Left renal pelvis (tissue), 4 donors: ENCODE results near the gene PHACTR1. TPM values are rescaled to one million over a fixed set of nuclear protein-coding genes. Genes with fewer than 3 reads are reported as not detected.
A peak's percentile ranks its signal among the peaks of the same experiment; 100 is the strongest.
"Not testable (repeated sequence)": the region's sequence is repeated elsewhere in the genome, so short reads cannot be mapped to it uniquely, and the experiment has no call there.

Source experiments
- DNase-seq, 4 donors: peaks; one replicate each; pipeline ENCODE4 v3.0.0-alpha.2; 2013; ENCODE audit warnings: low read depth in 4 of 4, low spot score in 3 of 4
- polyA plus RNA-seq, 4 donors: library from polyadenylated mRNA; unstranded; fragments of 120-200 nt; gene quantifications; one replicate each; pipeline ENCODE4 v1.2.1, GENCODE V29; 2013; ENCODE audit not compliant: insufficient read length in 4 of 4

PHACTR1 gene
- polyA plus RNA-seq, 4 donors: 2.4 to 19.1 (median 16.0) TPM

DNA sequence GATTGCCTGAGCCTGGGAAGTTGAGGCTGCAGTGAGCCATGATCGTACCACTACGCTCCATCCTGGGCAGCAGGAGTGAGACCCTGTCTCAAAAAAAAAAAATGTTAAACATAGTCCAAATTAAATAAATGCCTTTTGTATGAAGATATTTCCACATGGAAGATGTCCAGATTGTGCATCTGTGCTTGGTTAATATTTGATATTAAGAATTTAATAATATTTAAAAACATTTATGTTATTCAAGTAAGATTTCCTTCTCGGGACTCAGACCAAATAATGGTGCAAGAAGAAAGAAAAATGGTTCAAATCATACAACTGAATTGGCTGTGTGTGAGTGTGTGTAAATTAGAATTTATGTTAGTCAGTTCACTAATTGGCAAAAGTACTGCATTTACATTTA lies 409.3 kb downstream of the PHACTR1 start:
- DNase-seq: no peak

DNA sequence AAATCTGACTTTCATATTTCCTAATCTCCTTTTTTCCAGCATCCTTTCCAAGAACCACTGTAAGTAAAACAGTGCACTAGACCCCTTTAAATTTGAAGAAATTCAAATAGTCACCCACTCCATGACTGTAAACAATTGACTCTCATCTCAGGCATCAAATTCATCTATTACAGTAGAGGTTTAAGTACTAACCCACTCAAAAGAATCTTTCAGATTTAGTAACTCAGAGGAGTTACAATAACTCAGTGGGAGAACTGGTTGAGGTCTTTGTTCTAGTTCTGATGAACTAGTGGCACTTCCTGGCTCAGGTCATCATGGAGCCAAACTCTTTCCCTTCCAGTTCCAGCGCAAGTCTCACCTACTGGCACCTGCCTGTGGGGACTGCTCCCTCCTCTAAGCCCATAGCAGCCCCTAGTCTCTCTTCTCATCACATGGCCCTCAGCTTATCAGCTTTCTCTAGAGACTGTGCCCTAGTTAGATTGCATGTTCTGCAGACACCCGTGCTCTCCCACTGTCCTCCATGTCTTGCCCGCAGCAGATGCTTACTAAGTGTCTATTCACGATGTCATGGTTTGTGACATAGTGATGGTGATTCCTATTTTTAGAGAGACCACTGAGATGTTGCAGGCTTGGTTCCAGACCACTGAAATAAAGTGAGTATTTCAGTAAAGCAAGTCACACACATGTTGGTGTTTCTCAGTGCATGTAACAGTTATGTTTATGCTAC lies 415.5 kb downstream of the PHACTR1 start:
- DNase-seq: no peak

DNA sequence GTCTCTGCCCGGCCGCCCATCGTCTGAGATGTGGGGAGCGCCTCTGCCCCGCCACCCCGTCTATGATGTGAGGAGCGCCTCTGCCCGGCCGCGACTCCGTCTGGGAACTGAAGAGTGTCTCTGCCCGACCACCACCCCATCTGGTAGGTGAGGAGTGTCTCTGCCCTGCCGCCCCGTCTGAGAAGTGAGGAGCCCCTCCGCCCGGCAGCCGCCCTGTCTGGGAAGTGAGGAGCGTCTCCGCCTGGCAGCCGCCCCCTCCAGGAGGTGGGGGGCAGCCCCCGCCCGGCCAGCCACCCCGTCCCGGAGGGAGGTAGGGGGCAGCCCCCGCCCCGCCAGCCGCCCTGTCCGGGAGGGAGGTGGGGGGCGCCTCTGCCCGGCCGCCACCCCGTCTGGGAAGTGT lies 417.3 kb downstream of the PHACTR1 start:
- not testable (repeated sequence) for DNase-seq

DNA sequence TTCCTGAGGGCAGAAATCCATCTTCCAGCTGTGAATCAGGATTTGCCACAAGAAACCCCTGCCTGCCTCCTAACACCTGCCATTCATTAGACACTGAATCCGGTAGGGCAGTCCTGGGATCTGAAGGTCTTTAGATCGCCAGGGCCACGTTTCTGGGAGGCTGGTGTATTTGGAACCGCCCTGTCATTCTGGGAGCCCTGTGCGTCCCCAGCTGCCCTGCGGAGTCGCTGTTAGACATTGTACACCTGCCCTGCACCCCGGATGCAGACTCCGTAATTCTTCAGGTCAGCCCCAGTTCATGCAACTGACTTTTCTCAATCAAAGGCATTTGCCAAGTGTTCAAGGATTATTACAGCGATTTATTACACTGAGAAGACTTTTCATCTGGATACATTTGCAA lies 418.6 kb downstream of the PHACTR1 start:
- no peak for DNase-seq

DNA sequence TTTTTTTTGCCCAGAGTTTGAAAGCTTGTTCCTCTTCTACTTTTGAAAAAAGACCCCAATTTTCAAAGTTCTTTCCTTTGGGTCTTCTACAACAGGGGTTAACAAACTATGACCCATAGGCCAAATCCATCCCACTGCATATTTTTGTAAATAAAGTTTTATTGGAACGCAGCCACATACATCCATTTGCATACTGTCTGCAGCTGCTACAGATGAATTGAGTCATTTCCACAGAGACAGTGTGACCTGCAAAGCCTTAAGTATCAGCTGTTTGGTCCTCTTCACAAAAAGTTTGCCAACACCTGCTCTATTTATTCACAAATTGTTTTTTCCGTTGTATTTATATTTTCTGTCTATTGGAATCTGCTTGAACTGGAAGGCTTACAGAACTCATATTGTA lies 422.6 kb downstream of the PHACTR1 start:
- no peak for DNase-seq

DNA sequence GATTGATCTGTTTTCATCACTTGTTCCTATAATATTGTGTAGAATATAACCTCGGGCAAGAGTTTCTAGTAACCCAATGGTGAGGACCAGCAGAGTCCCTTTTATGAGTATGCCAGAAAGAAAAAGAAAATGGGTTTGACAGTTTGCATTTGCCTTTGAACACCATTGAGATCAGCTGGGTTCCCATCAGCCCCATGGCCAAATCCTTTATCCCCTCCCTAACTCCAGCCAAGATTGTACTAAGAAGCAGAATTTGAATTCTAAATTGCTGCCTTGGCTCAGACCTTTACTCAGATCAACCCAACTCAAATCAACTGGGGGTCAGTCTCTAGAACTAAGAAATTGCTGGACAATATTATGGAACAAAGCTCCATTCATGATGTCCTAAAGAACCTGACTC lies 424.4 kb downstream of the PHACTR1 start:
- DNase-seq: no peak

DNA sequence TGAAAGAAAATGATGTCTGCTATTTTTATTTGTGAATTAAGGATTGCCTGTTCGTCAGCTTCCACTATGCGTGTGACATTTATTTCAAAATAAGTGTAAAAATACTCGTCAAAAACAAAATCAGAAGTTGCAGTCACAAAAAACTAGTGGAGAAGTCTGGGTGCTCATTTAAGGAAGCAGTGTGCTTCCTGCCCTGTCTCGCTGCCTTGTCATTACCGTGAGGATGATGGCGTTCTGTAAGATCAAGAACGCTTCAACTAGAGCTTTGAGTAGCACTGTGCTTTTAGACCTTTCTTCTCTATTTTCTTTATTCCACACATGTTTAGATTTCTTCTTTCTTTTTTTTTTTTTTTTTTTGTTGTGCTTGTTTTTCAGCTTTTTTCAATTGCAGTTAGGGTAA lies 424.8 kb downstream of the PHACTR1 start:
- no peak for DNase-seq

DNA sequence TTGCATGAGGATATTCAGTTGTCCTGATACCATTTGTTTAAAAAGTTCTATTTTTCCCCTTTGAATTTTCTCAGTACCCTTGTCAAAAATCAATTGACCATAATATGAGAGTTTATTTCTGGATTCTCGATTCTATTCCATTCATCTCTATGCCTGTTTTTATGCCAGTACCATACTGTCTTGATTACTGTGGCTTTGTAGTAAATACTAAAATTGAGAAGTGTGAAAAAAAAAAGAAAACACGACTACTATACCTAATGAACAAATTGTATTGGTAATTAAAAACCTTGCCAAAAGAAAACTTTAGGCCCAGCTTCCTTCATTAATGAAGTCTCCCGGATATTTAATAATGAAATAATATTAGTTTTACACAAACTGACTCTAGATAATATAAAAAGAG lies 426.0 kb downstream of the PHACTR1 start:
- no peak for DNase-seq

DNA sequence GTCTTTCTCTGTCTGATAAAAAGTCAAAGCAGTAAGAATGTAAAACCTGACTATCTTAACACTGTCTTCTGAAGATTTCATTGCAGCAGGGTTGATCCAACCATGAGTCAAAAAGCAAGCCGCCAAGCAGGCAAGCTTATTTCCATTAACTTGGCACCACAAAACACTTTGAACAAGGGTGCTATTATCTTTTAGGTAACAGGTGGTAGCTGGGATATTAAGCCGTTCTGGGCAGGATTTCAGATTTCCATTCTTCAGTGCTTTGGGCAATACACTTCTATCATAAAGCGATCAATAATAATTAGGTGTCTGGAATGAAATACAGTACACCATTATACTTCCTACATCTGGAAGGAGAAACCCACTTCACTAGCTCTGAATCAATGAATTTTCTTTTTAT lies 429.9 kb downstream of the PHACTR1 start:
- DNase-seq: no peak

DNA sequence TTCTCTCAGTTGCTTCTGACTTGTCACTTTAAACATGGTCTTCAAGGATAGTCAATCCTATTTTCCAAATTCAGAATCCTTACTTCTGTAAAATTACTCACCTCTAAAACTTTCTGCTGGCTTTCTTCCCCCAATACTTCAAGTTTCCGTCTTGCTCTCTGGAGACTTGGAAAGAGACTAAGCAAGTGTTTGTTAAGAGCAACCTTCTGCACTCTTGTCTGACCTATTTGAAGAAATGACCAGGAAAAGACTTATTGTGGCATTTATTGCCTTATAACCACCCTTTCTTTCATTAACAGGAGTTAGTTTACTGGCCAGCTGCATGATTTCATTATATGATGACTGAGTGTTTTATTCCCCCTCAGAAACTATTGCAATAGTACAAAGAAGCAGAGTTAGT lies 430.8 kb downstream of the PHACTR1 start:
- DNase-seq: peak in 1 of 4 donors; percentile 8

DNA sequence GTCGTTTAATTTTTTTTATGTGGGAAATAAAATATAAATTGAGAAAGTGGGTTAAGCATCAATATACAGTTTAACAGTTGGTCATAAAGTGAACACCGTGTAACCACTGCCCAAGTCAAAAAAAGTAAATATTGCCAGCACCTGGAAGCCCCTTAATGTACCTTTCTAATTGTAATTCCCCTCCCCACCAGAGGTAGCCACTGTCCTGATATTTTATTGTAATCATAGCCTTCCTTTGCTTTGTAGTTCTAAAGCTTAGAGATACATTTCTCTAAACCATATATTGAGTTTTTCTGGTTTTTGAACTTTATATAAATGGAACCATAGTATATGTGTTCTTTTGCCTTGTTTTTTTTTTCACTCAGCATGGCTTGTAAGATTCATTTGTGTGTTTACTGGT lies 431.2 kb downstream of the PHACTR1 start:
- no peak for DNase-seq

DNA sequence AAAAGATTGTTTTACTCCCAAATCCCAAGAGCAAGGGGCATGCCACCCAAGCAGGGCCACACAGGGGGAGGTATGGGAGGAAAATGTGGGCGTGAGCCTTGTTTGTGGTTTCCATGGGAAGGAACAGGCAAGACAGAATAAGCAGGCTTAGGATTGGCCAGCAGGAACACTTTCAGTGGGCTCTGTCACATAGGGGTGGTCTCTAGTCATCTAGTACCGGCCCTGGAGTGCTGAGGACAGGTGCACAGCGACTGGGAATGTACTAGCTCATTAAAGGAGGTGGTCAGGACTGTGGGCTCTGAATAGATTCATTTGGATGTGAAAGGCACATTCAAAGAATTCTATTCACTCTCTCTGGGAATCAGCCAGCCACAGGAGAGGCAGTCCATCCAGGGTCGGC lies 436.2 kb downstream of the PHACTR1 start:
- no peak for DNase-seq

DNA sequence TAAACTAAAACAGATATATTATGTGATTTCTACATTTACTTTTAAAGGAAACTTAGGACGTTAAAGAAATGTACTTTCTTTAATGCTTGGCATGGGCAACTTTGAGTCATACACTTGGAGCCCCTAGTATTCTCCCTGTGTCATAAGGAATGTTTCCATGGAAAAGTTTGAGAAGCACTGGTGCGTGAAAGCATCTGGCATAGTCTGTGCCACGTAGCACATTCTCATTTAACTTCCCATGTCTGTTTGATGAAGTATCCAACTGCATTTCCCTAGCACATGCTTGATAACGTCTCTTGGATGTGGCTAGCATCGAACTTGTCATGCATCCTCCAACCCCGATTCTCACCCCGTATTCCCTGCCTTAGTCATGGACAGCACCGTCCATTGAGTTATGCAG lies 439.8 kb downstream of the PHACTR1 start:
- DNase-seq: no peak

DNA sequence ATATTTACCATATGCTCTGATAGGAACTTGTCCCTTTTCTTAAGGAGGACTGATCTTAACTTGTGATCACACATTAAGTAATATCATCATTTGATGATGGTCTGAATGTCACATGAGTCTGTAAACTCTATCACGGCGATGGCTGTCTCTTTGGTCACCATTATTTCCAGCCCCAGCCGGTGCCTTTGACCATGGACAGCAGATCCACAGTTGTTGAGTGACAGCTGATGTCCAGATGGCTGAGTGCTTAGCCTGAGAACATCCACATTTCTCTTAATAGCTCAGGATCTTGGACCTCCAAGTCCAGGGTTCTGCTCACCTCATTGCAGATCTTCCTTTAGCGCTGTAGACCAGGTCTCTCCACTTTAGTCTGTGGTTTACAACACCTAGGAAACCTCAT lies 440.7 kb downstream of the PHACTR1 start:
- no peak for DNase-seq

DNA sequence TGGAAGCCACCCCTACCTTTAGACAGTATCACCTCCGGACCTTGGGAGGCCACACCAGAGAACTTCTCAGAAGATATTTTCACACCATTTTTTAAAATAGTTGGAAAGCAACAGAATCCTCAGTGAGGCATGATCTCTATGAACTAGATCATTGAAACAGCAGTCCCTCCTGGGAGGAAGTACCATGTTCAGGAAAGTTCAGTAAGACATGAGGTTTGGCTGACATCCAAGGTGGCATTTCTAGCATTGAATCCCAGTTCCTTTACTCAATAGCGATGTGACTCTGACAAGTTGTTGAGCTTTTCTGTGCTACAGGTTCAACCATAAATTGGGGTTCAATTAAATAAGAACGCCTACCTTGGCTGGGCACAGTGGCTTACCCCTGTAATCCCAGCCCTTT lies 442.7 kb downstream of the PHACTR1 start:
- no peak for DNase-seq

DNA sequence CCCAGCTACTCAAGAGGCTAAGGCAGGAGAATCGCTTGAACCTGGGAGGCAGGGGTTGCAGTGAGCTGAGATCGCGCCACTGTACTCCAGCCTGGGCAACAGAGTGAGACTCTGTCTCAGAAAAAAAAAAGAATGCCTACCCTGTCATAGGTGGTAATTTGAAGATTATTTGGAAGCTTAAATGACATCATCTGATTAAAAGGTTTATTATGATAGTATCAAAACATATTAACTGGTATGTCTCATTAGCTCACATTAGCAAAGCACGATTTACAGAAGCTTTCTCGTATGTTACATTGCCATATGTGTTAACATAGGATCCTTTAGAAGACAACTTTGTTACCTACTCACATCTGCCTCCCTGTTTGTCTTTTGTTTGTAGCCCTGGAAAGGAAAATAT lies 443.3 kb downstream of the PHACTR1 start:
- DNase-seq: not testable (repeated sequence)

DNA sequence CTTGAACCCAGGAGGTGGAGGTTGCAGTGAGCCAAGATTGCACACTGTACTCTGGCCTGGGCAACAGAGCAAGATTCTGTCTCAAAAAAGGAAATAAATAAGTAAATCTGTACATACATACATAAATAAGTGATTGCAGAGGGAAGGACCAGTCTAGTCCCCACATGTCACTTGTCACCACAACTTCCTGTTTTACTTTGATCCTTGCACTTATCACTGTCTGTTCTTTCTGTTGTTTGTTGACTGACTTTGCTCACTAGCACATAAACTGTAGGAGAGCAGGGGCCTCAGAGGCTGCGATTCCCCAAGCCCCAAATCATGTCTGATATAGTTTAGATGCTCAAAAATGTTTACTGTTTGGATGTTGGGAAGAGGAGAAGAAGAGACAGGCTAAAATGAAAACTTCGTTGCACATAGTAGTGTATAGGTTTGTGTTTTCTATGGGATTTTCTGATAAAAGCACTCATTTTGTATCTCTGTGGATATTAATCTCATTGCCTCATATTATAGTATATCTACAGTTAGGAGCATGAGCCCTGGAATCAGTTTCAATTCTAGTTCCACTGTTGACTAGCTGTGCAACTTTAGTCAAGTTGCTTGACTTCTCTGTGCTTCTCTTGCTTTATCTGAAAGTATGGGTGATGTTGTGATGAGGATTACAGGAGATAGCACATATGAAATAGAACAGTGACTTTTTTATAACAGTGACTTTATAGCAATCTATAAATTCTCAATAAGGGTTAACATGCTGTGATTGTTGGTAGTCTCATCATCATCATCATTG lies 446.8 kb downstream of the PHACTR1 start:
- DNase-seq: no peak

DNA sequence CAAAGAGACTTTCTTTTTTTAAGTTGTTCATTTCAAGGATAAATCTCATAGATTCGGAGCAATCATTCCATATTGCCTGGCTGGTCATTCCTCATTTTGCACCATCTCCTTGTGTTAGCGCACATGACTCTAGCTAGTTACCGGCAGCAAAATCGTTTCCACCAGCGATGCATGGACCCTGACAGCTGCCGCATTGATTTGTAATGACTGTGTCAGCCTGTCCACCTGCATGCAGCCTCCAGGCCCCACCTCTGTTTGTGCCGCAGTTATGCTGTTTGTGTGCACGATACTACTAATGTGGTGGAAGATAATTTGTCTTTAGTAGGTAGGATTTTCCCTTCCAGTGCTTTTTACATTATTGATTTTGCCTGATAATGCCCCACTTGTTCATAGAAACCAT lies 447.7 kb downstream of the PHACTR1 start:
- no peak for DNase-seq

DNA sequence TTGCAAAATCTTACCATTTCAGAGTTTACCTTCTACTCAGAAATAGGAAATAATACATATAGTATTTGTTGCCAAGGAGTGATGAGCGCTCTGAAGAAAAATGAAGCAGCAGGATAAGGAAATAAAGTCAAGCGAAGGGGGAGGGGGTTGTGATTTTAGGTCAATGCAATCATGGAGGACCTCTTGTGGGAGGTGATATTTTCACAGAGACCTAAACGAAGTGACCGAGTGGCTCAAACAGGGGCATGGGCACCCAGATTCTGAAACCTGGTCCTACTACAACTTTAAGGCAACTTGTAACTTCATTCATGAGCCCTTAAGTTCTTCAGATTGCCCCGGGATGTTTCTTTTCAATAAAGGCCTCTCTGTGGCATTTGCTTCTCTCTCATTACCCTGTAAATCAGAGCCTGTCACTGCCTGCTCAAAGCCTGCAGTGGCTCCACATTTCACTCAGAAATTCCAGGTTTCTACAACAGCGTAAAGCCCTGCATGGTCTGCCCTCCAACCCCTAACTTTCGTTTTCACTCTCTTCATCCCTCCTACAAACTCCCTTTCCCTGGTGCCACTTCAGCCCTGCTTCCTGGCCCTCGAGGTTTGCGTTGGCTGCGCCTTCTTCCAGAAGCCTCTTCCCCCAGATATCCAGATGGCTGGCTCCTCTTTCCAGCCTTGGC lies 449.1 kb downstream of the PHACTR1 start:
- no peak for DNase-seq

DNA sequence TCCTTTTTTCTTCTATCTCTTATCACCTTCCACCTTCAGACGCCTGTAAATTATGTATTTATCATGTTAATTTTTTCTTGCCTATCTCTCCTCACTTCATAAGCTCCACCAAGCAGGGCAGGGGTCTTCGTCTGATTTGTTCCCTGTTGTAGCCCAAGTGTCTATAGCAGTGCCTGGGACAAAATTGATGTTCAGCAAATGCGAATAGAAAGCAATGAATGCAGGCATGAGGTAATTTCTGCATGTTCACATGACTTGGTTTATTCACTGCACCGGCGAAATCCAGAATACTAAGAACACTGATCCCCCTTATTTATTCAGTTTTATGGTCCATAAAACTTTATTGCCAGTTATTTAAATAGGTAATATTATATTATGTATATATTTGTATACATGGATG lies 449.7 kb downstream of the PHACTR1 start:
- no peak for DNase-seq

DNA sequence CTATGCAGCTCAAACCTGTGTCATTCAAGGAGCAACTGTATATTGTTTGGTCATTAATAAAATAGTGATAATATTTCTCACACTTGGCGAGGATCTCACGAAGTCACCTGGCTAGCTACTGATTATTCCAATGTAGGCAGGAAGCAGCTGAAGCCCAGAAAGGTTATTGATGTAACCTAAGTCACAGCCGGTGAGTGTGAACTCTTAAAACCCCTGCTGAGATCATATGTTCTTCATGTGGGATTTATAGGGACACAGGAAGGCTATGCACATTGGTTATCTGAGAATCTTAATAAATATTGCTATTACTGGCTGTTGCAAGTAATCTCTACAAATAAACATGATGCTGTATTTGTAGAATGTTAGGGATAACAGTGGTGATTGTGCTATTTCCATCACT lies 450.3 kb downstream of the PHACTR1 start:
- no peak for DNase-seq

DNA sequence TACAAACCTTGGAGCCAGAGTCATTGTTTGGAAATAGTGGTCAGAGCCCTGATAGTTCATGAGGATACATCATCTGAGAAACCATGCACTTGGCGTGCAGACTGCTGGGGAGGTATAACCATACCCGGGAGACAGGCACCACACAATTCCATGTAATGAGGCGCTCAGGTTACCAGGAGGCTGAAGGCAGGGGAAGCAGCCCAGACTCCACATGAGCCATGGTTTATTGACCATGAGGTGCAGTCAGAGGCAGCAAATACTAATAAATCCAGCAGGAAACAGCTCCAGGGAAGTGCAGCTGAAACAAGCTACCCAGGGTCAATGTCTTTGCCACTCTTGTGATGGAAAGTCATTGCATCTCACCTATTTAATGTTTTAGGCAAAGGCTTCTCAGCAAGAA lies 455.7 kb downstream of the PHACTR1 start:
- DNase-seq: peak in 2 of 4 donors; percentile 45 to 65
